Activated naive CD8-positive, alpha-beta T cell treated with anti-CD3 and anti-CD28 coated beads, Interleukin-2, amount 50 U/mL, for 24 hours (primary cell): ENCODE results near the gene HYAL1.
A peak's percentile ranks its signal among the peaks of the same experiment; 100 is the strongest.
"Not testable (repeated sequence)": the region's sequence is repeated elsewhere in the genome, so short reads cannot be mapped to it uniquely, and the experiment has no call there.

Source experiments
- ATAC-seq: fragments of 150-1000 bp; cut with Tn5 transposase; one replicate; pipeline ENCODE4 v1.10.0; 2021
- DNase-seq: peaks from one replicate; pipeline ENCODE4 v3.0.0; 2021
- H3K27ac Mint-ChIP-seq: one replicate; pipeline ENCODE4 v1.8.0; 2021; ENCODE audit warnings: mild to moderate bottlenecking, mixed read lengths
- H3K27me3 Mint-ChIP-seq: one replicate; pipeline ENCODE4 v1.8.0; 2021; ENCODE audit warnings: mixed read lengths
- H3K36me3 Mint-ChIP-seq: one replicate; pipeline ENCODE4 v1.8.0; 2021; ENCODE audit warnings: low read depth, mixed read lengths
- H3K4me1 Mint-ChIP-seq: one replicate; pipeline ENCODE4 v1.8.0; 2021; ENCODE audit warnings: mixed read lengths
- H3K4me3 Mint-ChIP-seq: one replicate; pipeline ENCODE4 v1.8.0; 2021; ENCODE audit warnings: mild to moderate bottlenecking, moderate library complexity, mixed read lengths
- H3K9me3 Mint-ChIP-seq: one replicate; pipeline ENCODE4 v1.8.0; 2021; ENCODE audit warnings: mixed read lengths

The HYAL1 gene

GRCh38 chr3:50278880-50279224 is 24.5 kb downstream of the HYAL1 start, which contains the start of gene LSMEM2:
TSS of gene LSMEM2 (plus strand) at chr3:50279087. CDS start at chr3:50279114, 27 bp downstream.
- Mint-ChIP-seq H3K4me1 (peaks cover 20% of the 10 kb centered on the region), H3K27ac (no peak within 1 kb of the TSS), H3K36me3 (no peaks in the 10 kb centered on the region), H3K4me3 (no peak within 1 kb of the TSS), H3K9me3 (no peaks in the 10 kb centered on the region), H3K27me3 (peaks cover 32% of the 10 kb centered on the region)
- ATAC-seq, result no peak
- DNase-seq, result no peak

GRCh38 chr3:50278123-50278879 is 25.1 kb downstream of the HYAL1 start:
- peaks cover 33% of the 10 kb centered on the region for H3K27me3 Mint-ChIP-seq
- H3K4me3 Mint-ChIP-seq, result no peak overlapping the region
- ATAC-seq (peak; percentile 27), DNase-seq (no peak)
- H3K9me3 Mint-ChIP-seq, result no peaks in the 10 kb centered on the region
- no peak overlapping the region for H3K27ac Mint-ChIP-seq
- H3K36me3 Mint-ChIP-seq, result no peaks in the 10 kb centered on the region
- H3K4me1 Mint-ChIP-seq, result peaks cover 21% of the 10 kb centered on the region

- peaks cover 30% of the 10 kb centered on the region for H3K4me1 Mint-ChIP-seq
- H3K4me3 Mint-ChIP-seq, result no peak overlapping the region
- H3K27me3 Mint-ChIP-seq, result peaks cover 38% of the 10 kb centered on the region
- DNase-seq (no peak), ATAC-seq (no peak)
- H3K36me3 Mint-ChIP-seq, result no peaks in the 10 kb centered on the region
- H3K9me3 Mint-ChIP-seq, result no peaks in the 10 kb centered on the region
- no peak overlapping the region for H3K27ac Mint-ChIP-seq
Measured at GRCh38 chr3:50276762-50277101, 26.6 kb downstream of the HYAL1 start.

- H3K4me3 Mint-ChIP-seq, result peak overlapping the region; percentile 4
- H3K4me1 Mint-ChIP-seq, result peaks cover 30% of the 10 kb centered on the region
- no peaks in the 10 kb centered on the region for H3K9me3 Mint-ChIP-seq
- DNase-seq (peak; percentile 27), ATAC-seq (no peak)
- H3K27me3 Mint-ChIP-seq, result peaks cover 38% of the 10 kb centered on the region
- no peaks in the 10 kb centered on the region for H3K36me3 Mint-ChIP-seq
- no peak overlapping the region for H3K27ac Mint-ChIP-seq
Measured at GRCh38 chr3:50275996-50276761, 27.2 kb downstream of the HYAL1 start.

GRCh38 chr3:50275141-50275995 is 28.0 kb downstream of the HYAL1 start:
- Mint-ChIP-seq H3K27ac (no peak overlapping the region), H3K9me3 (no peaks in the 10 kb centered on the region), H3K4me3 (no peak overlapping the region), H3K36me3 (no peaks in the 10 kb centered on the region), H3K4me1 (peaks cover 30% of the 10 kb centered on the region), H3K27me3 (peaks cover 38% of the 10 kb centered on the region)
- no peak for ATAC-seq
- no peak for DNase-seq

- DNase-seq (peak; percentile 82), ATAC-seq (peak; percentile 35)
- H3K27me3 Mint-ChIP-seq, result peaks cover 38% of the 10 kb centered on the region
- no peaks in the 10 kb centered on the region for H3K9me3 Mint-ChIP-seq
- H3K4me3 Mint-ChIP-seq, result no peak overlapping the region
- no peak overlapping the region for H3K27ac Mint-ChIP-seq
- H3K36me3 Mint-ChIP-seq, result no peaks in the 10 kb centered on the region
- H3K4me1 Mint-ChIP-seq, result peaks cover 30% of the 10 kb centered on the region
Measured at GRCh38 chr3:50274371-50275104, 28.8 kb downstream of the HYAL1 start.

GRCh38 chr3:50273689-50274065 is 29.7 kb downstream of the HYAL1 start:
- no peak overlapping the region for H3K27ac Mint-ChIP-seq
- H3K27me3 Mint-ChIP-seq, result peaks cover 42% of the 10 kb centered on the region
- H3K36me3 Mint-ChIP-seq, result no peaks in the 10 kb centered on the region
- DNase-seq (no peak), ATAC-seq (no peak)
- H3K9me3 Mint-ChIP-seq, result no peaks in the 10 kb centered on the region
- no peak overlapping the region for H3K4me3 Mint-ChIP-seq
- peaks cover 30% of the 10 kb centered on the region for H3K4me1 Mint-ChIP-seq

GRCh38 chr3:50272911-50273688 is 30.3 kb downstream of the HYAL1 start:
- Mint-ChIP-seq H3K27ac (no peak overlapping the region), H3K36me3 (no peaks in the 10 kb centered on the region), H3K9me3 (no peaks in the 10 kb centered on the region), H3K4me3 (peak overlapping the region; percentile 48), H3K4me1 (peaks cover 30% of the 10 kb centered on the region), H3K27me3 (peaks cover 46% of the 10 kb centered on the region)
- peak; percentile 97 for DNase-seq
- peak; percentile 85 for ATAC-seq

- H3K4me3 Mint-ChIP-seq, ATAC-seq: not testable (repeated sequence)
Measured at GRCh38 chr3:50272538-50272910, 30.9 kb downstream of the HYAL1 start.

GRCh38 chr3:50271314-50271936 is 31.9 kb downstream of the HYAL1 start:
- Mint-ChIP-seq H3K4me3 (no peak overlapping the region), H3K27ac (no peak overlapping the region), H3K27me3 (peaks cover 47% of the 10 kb centered on the region), H3K4me1 (peaks cover 30% of the 10 kb centered on the region), H3K36me3 (no peaks in the 10 kb centered on the region), H3K9me3 (no peaks in the 10 kb centered on the region)
- DNase-seq, result no peak
- ATAC-seq, result no peak

More at GRCh38 chr3:50272538-50272910, 30.9 kb downstream of the HYAL1 start:
- not testable (repeated sequence) for H3K27ac Mint-ChIP-seq, DNase-seq, H3K36me3 Mint-ChIP-seq, H3K9me3 Mint-ChIP-seq
- H3K4me1 Mint-ChIP-seq, result peaks cover 30% of the 10 kb centered on the region
- H3K27me3 Mint-ChIP-seq, result peaks cover 45% of the 10 kb centered on the region

- Mint-ChIP-seq H3K4me1 (peaks cover 25% of the 10 kb centered on the region), H3K4me3 (no peak overlapping the region), H3K27me3 (peaks cover 44% of the 10 kb centered on the region), H3K36me3 (no peaks in the 10 kb centered on the region), H3K27ac (no peak overlapping the region), H3K9me3 (no peaks in the 10 kb centered on the region)
- DNase-seq, result no peak
- no peak for ATAC-seq
Measured at GRCh38 chr3:50270422-50271224, 32.8 kb downstream of the HYAL1 start.

- no peaks in the 10 kb centered on the region for H3K9me3 Mint-ChIP-seq
- H3K27me3 Mint-ChIP-seq, result peaks cover 38% of the 10 kb centered on the region
- no peak overlapping the region for H3K27ac Mint-ChIP-seq
- peaks cover 19% of the 10 kb centered on the region for H3K4me1 Mint-ChIP-seq
- no peaks in the 10 kb centered on the region for H3K36me3 Mint-ChIP-seq
- H3K4me3 Mint-ChIP-seq, result no peak overlapping the region
- DNase-seq (no peak), ATAC-seq (no peak)
Measured at GRCh38 chr3:50269977-50270413, 33.4 kb downstream of the HYAL1 start.
